Measurements from ENCODE around the gene DENND4C.

DNA sequence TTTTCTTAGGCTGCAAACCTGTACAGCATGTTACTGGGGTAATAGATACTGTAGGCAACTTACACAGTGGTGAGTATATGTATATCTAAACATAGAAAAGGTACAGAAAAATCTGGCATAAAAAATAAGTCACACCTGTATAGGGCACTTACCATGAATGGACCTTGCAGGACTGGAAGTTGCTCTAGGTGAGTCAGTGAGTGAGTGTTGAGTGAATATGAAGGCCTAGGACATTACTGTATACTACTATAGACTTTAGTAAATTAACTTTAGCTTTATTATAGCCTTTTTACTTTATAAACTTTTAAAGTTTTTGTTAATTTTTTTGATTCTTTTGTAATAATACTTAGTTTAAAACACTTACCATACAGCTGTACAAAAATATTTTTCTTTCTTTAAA, 51.3 kb downstream of the DENND4C start:
- TF ChIP-seq, protein P1, sequence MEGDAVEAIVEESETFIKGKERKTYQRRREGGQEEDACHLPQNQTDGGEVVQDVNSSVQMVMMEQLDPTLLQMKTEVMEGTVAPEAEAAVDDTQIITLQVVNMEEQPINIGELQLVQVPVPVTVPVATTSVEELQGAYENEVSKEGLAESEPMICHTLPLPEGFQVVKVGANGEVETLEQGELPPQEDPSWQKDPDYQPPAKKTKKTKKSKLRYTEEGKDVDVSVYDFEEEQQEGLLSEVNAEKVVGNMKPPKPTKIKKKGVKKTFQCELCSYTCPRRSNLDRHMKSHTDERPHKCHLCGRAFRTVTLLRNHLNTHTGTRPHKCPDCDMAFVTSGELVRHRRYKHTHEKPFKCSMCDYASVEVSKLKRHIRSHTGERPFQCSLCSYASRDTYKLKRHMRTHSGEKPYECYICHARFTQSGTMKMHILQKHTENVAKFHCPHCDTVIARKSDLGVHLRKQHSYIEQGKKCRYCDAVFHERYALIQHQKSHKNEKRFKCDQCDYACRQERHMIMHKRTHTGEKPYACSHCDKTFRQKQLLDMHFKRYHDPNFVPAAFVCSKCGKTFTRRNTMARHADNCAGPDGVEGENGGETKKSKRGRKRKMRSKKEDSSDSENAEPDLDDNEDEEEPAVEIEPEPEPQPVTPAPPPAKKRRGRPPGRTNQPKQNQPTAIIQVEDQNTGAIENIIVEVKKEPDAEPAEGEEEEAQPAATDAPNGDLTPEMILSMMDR (IDR thresholded peaks at IDR 0.05; ENCODE audit: borderline replicate concordance, extremely low read depth, low read length, poor library complexity, severe bottlenecking), result no peak
- TF ChIP-seq EZH2 (IDR thresholded peaks at IDR 0.05; ENCODE audit: borderline replicate concordance, low read depth, low read length, severe bottlenecking), result no peak

All from DND-41 (cell line).